DOHH2 (cell line): Measurements from ENCODE around the gene MYO9A.

Experiments used
- H3F3A ChIP-seq: fragments of 200-600 bp; sonication (generic), shearing (Covaris generic); 2 replicates; pipeline ENCODE4 v1.6.0; 2016; ENCODE audit warnings: antibody characterized with exemption, mild to moderate bottlenecking; ENCODE audit not compliant: control insufficient read depth, insufficient read depth
- H3K27ac ChIP-seq: fragments of 200-600 bp; sonication (generic); 2 replicates; pipeline ENCODE4 v1.5.1; 2014; ENCODE audit warnings: low read depth, mild to moderate bottlenecking, low read length, moderate library complexity
- H3K27me3 ChIP-seq: fragments of 200-600 bp; sonication (generic); 2 replicates; pipeline ENCODE4 v1.6.1; 2014; ENCODE audit warnings: mild to moderate bottlenecking, low read length, mixed read lengths; ENCODE audit not compliant: control insufficient read depth
- H3K36me3 ChIP-seq: fragments of 200-600 bp; sonication (generic); 2 replicates; pipeline ENCODE4 v1.6.1; 2014; ENCODE audit warnings: mild to moderate bottlenecking, low read length, moderate library complexity, mixed read lengths; ENCODE audit not compliant: control insufficient read depth
- H3K4me1 ChIP-seq: fragments of 200-600 bp; sonication (generic); 2 replicates; pipeline ENCODE4 v1.6.1; 2014; ENCODE audit warnings: mild to moderate bottlenecking, low read length, mixed read lengths; ENCODE audit not compliant: control insufficient read depth
- H3K4me2 ChIP-seq: fragments of 200-600 bp; sonication (generic); 2 replicates; pipeline ENCODE4 v1.6.0; 2014; ENCODE audit warnings: mild to moderate bottlenecking, low read length, moderate library complexity
- H3K4me3 ChIP-seq: fragments of 200-600 bp; sonication (generic); 2 replicates; pipeline ENCODE4 v1.5.1; 2014; ENCODE audit warnings: mild to moderate bottlenecking, low read length, mixed read lengths
- H3K79me2 ChIP-seq: fragments of 200-600 bp; sonication (generic); 2 replicates; pipeline ENCODE4 v1.6.1; 2014; ENCODE audit warnings: mild to moderate bottlenecking, low read length, mixed read lengths; ENCODE audit not compliant: control insufficient read depth
- H3K9me2 ChIP-seq: fragments of 200-600 bp; sonication (generic); replicated peaks from 2 replicates; pipeline ENCODE4 v1.6.1; 2014; ENCODE audit warnings: mild to moderate bottlenecking, low read length, mixed read lengths; ENCODE audit not compliant: control insufficient read depth
- H3K9me3 ChIP-seq: fragments of 200-600 bp; sonication (generic); 2 replicates; pipeline ENCODE4 v1.6.1; 2014; ENCODE audit warnings: antibody characterized with exemption, low read length, mixed read lengths; ENCODE audit not compliant: control insufficient read depth, insufficient read depth
- H4K20me1 ChIP-seq: fragments of 200-600 bp; sonication (generic); 2 replicates; pipeline ENCODE4 v1.6.0; 2014; ENCODE audit warnings: low read depth, mild to moderate bottlenecking, antibody characterized with exemption, low read length, moderate library complexity; ENCODE audit not compliant: control insufficient read depth, insufficient read depth
- EZH2phosphoT487 ChIP-seq: fragments of 200-600 bp; sonication (generic); IDR thresholded peaks from 2 replicates; pipeline ENCODE4 v1.6.1; 2017; ENCODE audit warnings: borderline replicate concordance, mild to moderate bottlenecking, antibody characterized with exemption, low read length, moderate library complexity, mixed read lengths
- TF ChIP-seq, protein P1 (sequence below): fragments of 200-600 bp; sonication (generic); IDR thresholded peaks from one replicate; pipeline ENCODE4 v1.5.1; 2014; ENCODE audit warnings: antibody characterized with exemption, mild to moderate bottlenecking, low read depth, low read length; ENCODE audit not compliant: poor library complexity, severe bottlenecking

Gene MYO9A

DNA sequence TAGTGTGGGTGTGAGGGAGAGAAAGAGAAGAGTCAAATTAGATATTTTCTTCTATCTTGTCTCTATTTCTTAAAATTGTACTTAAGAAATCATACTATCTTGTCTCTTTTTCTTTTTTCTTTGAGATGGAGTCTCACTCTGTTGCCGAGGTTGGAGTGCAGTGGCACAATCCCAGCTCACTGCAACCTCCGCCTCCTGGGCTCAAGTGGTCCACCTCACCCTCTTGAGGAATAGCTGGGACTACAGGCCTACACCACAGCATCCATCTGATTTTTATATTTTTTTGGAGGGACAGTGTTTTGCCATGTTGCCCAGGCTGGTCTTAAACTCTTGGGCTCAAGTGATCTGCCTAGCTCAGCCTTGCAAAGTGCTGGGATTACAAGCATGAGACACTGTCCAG is 104.2 kb downstream of the MYO9A start:
- Histone ChIP-seq H4K20me1 (no peaks in the 10 kb centered on the region), H3K27ac (no peak overlapping the region), H3F3A (no peaks in the 10 kb centered on the region; the same call in 1 of the 2 replicates), H3K4me2 (no peak overlapping the region), H3K36me3 (peaks cover 29% of the 10 kb centered on the region), H3K79me2 (no peaks in the 10 kb centered on the region), H3K9me2 (no peaks in the 10 kb centered on the region), H3K9me3 (no peaks in the 10 kb centered on the region), H3K4me1 (peaks cover 12% of the 10 kb centered on the region), H3K27me3 (no peaks in the 10 kb centered on the region), H3K4me3 (no peak overlapping the region)
- TF ChIP-seq EZH2phosphoT487 = no peak
- TF ChIP-seq, protein P1, sequence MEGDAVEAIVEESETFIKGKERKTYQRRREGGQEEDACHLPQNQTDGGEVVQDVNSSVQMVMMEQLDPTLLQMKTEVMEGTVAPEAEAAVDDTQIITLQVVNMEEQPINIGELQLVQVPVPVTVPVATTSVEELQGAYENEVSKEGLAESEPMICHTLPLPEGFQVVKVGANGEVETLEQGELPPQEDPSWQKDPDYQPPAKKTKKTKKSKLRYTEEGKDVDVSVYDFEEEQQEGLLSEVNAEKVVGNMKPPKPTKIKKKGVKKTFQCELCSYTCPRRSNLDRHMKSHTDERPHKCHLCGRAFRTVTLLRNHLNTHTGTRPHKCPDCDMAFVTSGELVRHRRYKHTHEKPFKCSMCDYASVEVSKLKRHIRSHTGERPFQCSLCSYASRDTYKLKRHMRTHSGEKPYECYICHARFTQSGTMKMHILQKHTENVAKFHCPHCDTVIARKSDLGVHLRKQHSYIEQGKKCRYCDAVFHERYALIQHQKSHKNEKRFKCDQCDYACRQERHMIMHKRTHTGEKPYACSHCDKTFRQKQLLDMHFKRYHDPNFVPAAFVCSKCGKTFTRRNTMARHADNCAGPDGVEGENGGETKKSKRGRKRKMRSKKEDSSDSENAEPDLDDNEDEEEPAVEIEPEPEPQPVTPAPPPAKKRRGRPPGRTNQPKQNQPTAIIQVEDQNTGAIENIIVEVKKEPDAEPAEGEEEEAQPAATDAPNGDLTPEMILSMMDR = no peak

- no peaks in the 10 kb centered on the region; the same call in 1 of the 2 replicates for H3F3A ChIP-seq
- no peaks in the 10 kb centered on the region for H3K9me2 ChIP-seq
- no peaks in the 10 kb centered on the region for H3K79me2 ChIP-seq
- TF ChIP-seq, protein P1 = no peak
- no peak for TF ChIP-seq EZH2phosphoT487
- H3K36me3 ChIP-seq = peaks cover 43% of the 10 kb centered on the region
- no peak overlapping the region for H3K27ac ChIP-seq
- no peaks in the 10 kb centered on the region for H4K20me1 ChIP-seq
- H3K9me3 ChIP-seq = no peaks in the 10 kb centered on the region
- H3K4me1 ChIP-seq = peaks cover 22% of the 10 kb centered on the region
- H3K4me2 ChIP-seq = no peak overlapping the region
- no peak overlapping the region for H3K4me3 ChIP-seq
- H3K27me3 ChIP-seq = no peaks in the 10 kb centered on the region
Observed at GRCh38 chr15:72011302-72011942, 106.5 kb downstream of the MYO9A start.

- Histone ChIP-seq H3K27ac (no peak overlapping the region), H3K9me3 (no peaks in the 10 kb centered on the region), H3K4me3 (no peak overlapping the region), H3K27me3 (no peaks in the 10 kb centered on the region), H3K9me2 (no peaks in the 10 kb centered on the region), H4K20me1 (no peaks in the 10 kb centered on the region), H3K79me2 (no peaks in the 10 kb centered on the region), H3F3A (peaks cover 3% of the 10 kb centered on the region; the same call in 1 of the 2 replicates), H3K4me1 (peaks cover 24% of the 10 kb centered on the region), H3K36me3 (peaks cover 58% of the 10 kb centered on the region), H3K4me2 (no peak overlapping the region)
- TF ChIP-seq, protein P1 = no peak
- TF ChIP-seq EZH2phosphoT487 = no peak
Observed at GRCh38 chr15:72009222-72009621, 108.7 kb downstream of the MYO9A start.
